Measurements from ENCODE around the gene SLC17A1.
"Not testable (repeated sequence)": the region's sequence is repeated elsewhere in the genome, so short reads cannot be mapped to it uniquely, and the experiment has no call there.

Gene SLC17A1

DNA sequence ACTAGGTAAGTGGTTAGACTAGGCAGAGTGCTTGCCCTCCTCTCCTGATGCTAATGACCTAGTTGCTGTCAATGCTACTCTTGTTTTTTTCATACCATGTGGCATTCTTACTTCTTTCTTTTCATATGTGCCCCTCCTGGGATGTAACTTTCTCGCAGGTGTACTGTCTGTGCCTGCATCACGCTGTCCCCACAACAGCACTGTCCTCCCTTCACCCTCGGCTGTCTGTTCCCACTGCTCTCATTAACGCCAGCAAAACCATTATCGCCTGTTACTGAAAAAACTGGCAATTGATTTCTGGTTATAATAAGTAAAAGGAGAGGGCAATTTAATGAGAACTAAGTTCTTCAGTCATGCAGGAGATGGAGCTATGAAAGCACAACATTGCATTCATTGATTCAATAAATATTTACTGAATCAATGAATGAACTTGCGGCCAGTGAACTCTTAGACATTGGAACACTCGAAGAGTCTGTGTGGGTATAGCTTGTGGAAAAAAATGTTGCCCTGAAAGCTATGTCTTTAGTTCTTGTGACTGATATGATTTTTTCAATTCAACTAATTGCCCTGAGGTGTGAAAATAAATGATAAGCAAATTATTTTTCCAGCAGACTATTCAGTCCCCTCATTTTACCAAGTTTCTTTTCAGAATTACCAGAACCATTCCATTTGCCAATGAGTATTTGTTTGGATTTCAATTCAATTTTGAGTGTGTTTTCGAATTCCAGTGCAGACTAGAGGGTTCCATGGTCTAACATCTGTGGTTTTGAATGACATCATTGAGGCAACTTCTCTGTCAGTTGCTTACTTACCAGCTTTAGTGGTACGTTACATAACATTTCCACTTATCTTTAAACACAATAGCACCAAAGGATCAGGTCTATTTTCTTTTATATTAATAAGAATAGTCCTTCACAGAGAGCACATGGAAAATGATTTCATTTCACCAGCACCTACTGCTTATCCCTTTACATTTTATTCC is 75.2 kb downstream of the SLC17A1 start:
- DNase-seq: no peak

DNA sequence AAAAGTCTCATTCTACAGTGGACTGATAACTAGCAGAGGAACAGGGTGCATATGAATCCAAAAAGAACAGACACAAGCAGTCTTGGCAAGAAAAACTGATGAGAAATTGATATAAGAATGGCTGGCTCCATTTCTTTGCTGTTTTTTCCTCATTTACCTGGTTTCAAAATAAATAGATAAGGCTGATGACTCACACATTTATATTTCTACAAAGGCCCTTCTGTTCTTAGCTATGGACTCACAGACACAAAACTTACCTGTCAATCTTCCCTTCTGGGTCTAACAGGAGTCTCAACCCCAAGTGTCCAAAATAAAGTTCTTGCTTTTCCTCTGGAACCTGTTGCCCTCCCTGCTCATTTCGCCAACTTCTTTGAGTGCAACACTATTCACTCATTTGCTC is 76.4 kb downstream of the SLC17A1 start:
- DNase-seq: no peak

DNA sequence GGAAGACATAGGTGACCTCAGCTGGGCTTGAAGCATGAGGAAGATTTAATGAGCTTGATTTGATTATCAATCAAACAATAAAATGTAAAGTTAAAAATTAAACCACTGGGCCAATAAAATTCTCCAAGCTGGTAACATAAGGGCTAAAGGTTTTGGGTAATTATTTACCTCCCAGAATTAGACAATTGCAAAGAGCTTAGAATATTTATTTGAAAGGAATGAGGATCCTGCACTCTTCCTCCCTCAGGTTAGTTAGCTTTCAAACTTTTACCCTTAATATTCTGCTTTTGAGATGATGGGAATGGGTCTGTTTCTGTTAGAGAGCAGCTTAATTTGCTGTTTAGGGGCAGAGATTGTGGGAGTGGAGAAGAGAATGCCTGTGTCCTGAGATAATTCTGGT is 77.3 kb downstream of the SLC17A1 start, which contains the start of gene SLC17A4:
Gene SLC17A4 (plus strand): TSS at position 208 of the 400 bp plus-strand sequence. CDS start 7,221 bp downstream, outside the sequence.
- DNase-seq: no peak

DNA sequence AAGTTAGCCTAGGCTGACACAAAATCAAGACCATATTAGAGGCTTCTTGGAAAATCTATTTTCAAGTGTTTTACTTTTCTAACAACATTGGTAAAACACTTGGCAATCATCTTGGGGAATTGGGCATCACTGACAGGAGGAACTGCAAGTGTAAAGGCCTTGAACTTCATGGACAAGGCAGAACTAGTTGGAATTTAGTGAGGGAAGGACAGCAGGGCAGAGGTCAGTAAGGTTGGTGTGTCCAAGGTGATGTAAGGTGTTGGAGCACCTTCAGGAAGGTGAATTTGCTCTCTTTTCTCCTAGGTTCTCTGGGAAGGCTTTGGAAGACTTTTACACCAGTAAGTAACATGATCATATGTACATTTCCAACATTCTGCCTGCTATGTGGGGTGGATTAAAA is 78.8 kb downstream of the SLC17A1 start:
- DNase-seq: no peak

DNA sequence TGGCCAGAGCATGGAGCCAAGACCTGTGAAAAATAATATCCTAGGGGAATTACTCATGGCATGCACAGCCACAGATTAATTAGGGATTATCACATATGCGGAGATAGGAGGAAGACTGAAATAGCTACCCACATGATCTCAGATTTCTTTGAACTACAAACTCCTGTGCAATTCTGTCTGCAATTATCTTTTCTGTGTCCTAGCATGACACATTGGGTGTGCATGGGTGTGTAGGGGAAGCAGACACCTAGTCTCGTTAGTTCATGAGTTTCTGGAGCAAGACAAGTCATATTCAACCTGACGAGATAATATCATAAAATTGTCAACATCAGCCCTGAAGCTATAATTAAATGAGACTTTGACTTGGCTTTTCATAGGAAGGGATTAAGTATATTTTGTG is 80.9 kb downstream of the SLC17A1 start:
- no peak for DNase-seq

DNA sequence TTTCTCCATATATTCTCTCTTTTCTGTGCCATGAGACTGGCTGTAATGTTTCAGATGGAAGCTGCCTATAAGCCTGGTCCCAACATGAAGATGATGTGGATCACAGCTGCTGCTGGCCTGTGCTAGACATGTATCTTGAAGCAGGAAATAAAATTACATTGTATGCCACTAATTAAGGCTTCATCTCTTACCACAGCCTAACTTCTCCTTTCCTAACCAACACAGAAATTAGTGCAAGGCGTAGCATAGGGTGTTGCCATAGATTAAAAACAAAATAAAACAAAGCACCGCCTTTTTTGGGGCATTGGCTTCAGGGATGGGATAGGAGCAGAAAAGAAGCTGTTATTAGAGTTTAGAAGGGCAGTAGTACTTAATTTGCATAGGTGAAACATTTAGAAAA is 82.0 kb downstream of the SLC17A1 start:
- DNase-seq: no peak

DNA sequence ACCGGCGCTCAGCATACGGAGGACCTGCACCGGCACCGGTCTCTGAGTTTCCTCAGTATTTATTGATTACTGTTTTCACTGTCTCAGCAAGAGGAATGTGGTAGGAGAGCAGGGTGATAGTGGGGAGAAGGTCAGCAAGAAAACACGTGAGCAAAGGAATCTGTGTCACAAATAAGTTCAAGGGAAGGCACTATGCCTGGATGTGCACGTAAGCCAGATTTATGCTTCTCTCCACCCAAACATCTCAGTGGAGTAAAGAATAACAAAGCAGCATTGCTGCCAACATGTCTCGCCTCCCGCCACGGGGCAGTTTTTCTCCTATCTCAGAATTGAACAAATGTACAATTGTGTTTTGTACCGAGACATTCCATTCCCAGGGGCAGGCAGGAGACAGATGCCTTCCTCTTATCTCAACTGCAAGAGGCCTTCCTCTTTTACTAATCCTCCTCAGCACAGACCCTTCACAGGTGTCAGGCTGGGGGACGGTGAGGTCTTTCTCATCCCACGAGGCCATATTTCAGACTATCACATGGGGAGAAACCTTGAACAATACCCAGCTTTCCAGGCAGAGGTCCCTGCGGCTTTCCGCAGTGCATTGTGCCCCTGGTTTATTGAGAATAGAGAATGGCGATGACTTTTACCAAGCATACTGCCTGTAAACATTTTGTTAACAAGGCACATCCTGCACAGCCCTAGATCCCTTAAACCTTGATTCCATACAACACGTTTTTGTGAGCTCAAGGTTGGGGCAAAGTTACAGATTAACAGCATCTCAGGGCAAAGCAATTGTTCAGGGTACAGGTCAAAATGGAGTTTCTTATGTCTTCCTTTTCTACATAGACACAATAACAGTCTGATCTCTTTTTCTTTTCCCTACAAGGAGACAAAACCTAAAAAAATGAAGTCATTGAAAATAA is 83.0 kb downstream of the SLC17A1 start:
- not testable (repeated sequence) for DNase-seq

DNA sequence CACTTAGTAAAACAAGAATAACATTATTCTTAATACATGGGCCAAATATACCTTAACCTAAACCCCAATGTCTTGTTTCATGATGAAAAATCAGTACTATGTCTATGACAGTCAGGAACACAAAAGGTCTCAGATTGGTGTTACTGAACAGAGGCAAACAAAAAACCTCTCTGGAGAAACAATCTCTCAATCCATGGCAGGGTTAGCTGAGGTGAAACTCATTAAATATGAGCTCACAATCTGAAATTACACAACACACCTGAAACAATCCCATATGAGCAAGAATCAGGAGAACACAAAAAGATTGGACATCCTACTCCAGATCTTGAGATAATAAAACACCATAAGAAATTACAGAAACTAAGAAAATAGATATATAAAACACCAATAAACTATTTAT is 83.8 kb downstream of the SLC17A1 start:
- DNase-seq: no peak

DNA sequence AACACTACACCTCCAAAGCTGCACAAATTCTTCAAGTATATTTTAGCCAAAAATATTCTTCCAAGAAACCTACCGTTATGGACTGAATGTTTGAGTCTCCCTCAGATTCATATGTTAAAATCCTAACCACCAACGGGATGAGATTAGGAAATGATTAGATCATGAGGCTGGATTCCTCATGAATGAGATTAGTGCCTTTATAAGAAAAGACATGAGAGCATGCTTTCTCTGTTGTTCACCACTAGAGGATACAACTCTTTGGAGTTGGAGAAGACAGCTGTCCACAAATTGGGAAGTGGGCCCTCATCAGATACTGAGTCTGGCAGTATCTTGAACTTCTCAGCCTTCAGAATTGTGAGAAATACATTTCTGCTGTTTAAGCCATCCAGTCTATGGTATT is 84.4 kb downstream of the SLC17A1 start:
- no peak for DNase-seq

DNA sequence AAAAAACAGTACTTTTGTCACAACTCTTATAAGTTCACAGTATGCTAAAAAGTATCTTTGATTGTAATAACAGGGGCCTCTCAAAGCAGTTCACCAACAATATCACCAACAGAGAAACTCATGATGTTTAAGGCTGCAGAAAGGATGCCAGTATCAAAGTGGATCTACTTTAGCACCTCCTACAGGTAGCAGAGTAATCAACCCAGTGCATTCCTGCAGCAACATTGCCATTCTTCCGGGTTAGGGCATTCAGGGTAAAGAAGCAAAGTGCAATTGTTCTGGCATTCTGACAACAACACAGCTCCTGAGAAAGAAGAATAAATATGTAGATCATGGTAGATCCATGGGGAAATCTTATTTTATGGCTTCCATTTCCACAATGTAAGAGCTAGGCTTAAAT is 84.9 kb downstream of the SLC17A1 start:
- no peak for DNase-seq

DNA sequence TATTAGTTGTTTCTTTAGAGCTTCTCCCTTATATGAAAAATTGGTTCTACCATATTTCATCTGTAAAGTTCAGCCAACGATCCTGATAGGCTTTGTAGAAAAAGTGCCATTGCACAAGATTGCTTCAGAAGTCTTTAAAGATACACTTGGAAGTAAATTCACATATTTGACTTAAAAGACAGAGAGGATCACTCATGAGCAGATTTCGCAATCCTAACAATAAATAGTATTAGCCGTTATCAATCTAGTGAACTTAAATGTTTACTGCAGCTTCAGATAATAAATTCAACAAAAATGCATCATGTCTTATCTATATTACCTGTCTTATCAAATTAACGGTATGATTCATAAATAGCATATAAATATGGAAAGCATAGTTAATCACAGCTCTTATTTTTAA is 86.0 kb downstream of the SLC17A1 start:
- no peak for DNase-seq

DNA sequence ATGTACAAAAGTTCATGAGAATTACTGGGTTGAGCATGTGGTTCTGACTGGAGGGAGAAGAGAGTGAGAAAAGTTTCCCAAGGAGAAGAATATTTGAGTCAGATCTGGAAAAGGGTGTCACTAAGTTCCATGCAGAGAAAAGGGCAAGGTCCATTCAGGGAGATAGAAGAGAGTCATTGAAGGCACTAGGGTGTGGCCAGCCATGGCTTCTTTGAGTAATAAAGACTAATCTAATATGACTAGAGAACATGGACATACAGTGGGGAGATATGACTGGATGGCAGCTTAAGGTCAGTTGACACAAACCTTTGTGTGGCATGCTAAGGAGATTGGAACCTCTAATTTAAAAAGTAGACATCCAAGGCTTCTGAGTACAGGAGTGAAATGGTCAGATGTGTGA is 88.0 kb downstream of the SLC17A1 start:
- DNase-seq: no peak

DNA sequence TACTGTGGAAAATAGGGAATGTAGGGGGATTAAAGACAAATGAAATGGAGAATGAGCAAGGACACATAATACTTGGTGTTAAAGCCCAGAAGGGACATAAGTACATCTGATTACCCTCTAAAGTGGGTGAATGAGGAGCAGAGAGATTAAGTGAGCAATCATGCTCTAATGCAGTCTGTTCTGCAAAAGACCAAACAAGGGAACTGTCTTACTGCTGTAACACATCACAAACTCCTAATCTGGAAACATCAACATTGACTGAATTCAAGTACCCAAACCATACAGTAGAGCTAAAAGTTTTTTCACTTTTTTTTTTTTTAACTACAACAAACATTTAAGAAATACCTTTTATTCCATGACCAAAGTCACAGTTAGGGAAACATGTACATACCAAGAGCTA is 96.6 kb downstream of the SLC17A1 start:
- no peak for DNase-seq

All from activated CD4-positive, alpha-beta T cell treated with anti-CD3 and anti-CD28 coated beads for 48 hours (primary cell).